T-helper 1 cell treated with Interleukin-12 subunit alpha and Interleukin-12 subunit beta and Interleukin-4 antibody, amounts not matched to agents 30 ng/mL and 1 ng/mL, for 36 hours (primary cell): Measurements from ENCODE around the gene PF4V1. TPM values are rescaled to one million over a fixed set of nuclear protein-coding genes. Genes with fewer than 3 reads are reported as not detected.
"Not testable (repeated sequence)": the region's sequence is repeated elsewhere in the genome, so short reads cannot be mapped to it uniquely, and the experiment has no call there.

Experiments used
- intact Hi-C: fragments of 100-400 bp; cut with micrococcal nuclease; formaldehyde crosslinking; loops from one replicate; pipeline ENCODE4 v1.15.1; 2024
- total RNA-seq: library from RNA; stranded (reverse); gene quantifications from 2 replicates; pipeline ENCODE4 v1.2.3, GENCODE V29; 2022

PF4V1 gene
- total RNA-seq, 1 donor from 2014 or later = not detected

GRCh38 chr4:73869130-73870055 lies 16.3 kb downstream of the PF4V1 start, which contains the start of gene CXCL1:
Gene CXCL1, plus strand, starts transcription at chr4:73869393. Its CDS starts 78 bp downstream, at chr4:73869471.
- intact Hi-C loops = no loop called here

GRCh38 chr4:73870260-73870659 lies 17.2 kb downstream of the PF4V1 start:
- intact Hi-C loops = no loop called here

GRCh38 chr4:73870768-73871167 lies 17.7 kb downstream of the PF4V1 start:
- intact Hi-C loops = no loop called here

GRCh38 chr4:73871511-73872310 lies 18.6 kb downstream of the PF4V1 start:
- intact Hi-C loops = no loop called here

GRCh38 chr4:73872316-73873108 lies 19.4 kb downstream of the PF4V1 start:
- intact Hi-C loops = no loop called here

GRCh38 chr4:73874386-73874785 lies 21.3 kb downstream of the PF4V1 start:
- intact Hi-C loops = no loop called here

- intact Hi-C loops = no loop called here
Observed at GRCh38 chr4:73875401-73875800, 22.3 kb downstream of the PF4V1 start.

- intact Hi-C loops = no loop called here
Observed at GRCh38 chr4:73883306-73883705, 30.2 kb downstream of the PF4V1 start.

- intact Hi-C loops = no loop called here
Observed at GRCh38 chr4:73885574-73886267, 32.6 kb downstream of the PF4V1 start.

- intact Hi-C loops = no loop called here
Observed at GRCh38 chr4:73891326-73891725, 38.2 kb downstream of the PF4V1 start.

GRCh38 chr4:73891739-73892405 lies 38.8 kb downstream of the PF4V1 start:
- intact Hi-C loops = no loop called here

GRCh38 chr4:73892966-73893365 lies 39.9 kb downstream of the PF4V1 start:
- intact Hi-C loops = no loop called here

- intact Hi-C loops = no loop called here
Observed at GRCh38 chr4:73894001-73894400, 40.9 kb downstream of the PF4V1 start.

GRCh38 chr4:73895201-73896175 lies 42.4 kb downstream of the PF4V1 start:
- intact Hi-C loops = no loop called here

- intact Hi-C loops = no loop called here
Observed at GRCh38 chr4:73896416-73896815, 43.3 kb downstream of the PF4V1 start.

GRCh38 chr4:73897380-73898136 lies 44.5 kb downstream of the PF4V1 start:
- intact Hi-C loops = no loop called here

- intact Hi-C loops = not testable (repeated sequence)
Observed at GRCh38 chr4:73899338-73899737, 46.2 kb downstream of the PF4V1 start.

- intact Hi-C loops = no loop called here
Observed at GRCh38 chr4:73901031-73901430, 47.9 kb downstream of the PF4V1 start.
